Skeletal muscle tissue (tissue), 4 donors: ENCODE measurements around the gene EXOC3L4. TPM values are rescaled to one million over a fixed set of nuclear protein-coding genes. Genes with fewer than 3 reads are reported as not detected.
"Not testable (repeated sequence)": the region's sequence is repeated elsewhere in the genome, so short reads cannot be mapped to it uniquely, and the experiment has no call there.

Experiments used
- H3K27ac ChIP-seq: one replicate; pipeline ENCODE4 v1.7.0; 2013; ENCODE audit warnings: mild to moderate bottlenecking, low read depth, low read length, inconsistent platforms
- H3K27me3 ChIP-seq, 3 donors: one replicate each; pipeline ENCODE4 v1.7.0; 2013; ENCODE audit warnings: low read length in 3 of 3; ENCODE audit not compliant: control insufficient read depth in 3 of 3, insufficient read depth in 3 of 3
- H3K36me3 ChIP-seq, 3 donors: one replicate each; pipeline ENCODE4 v1.7.0; 2013; ENCODE audit warnings: low read length in 3 of 3; ENCODE audit not compliant: control insufficient read depth in 3 of 3, insufficient read depth in 3 of 3
- H3K4me1 ChIP-seq, 3 donors: one replicate each; pipeline ENCODE4 v1.7.0; 2013; ENCODE audit warnings: low read length in 3 of 3, mild to moderate bottlenecking in 3 of 3; ENCODE audit not compliant: control insufficient read depth in 3 of 3, insufficient read depth in 3 of 3
- H3K4me3 ChIP-seq, 3 donors: one replicate each; pipeline ENCODE4 v1.7.0; 2013; ENCODE audit warnings: low read length in 3 of 3
- H3K9ac ChIP-seq, 3 donors: one replicate each; pipeline ENCODE4 v1.7.0; 2013; ENCODE audit warnings: low read length in 3 of 3, mild to moderate bottlenecking in 3 of 3, moderate library complexity in 2 of 3, low read depth in 1 of 3
- H3K9me3 ChIP-seq, 3 donors: one replicate each; pipeline ENCODE4 v1.7.0; 2013; ENCODE audit warnings: low read length in 3 of 3; ENCODE audit not compliant: control insufficient read depth in 3 of 3
- total RNA-seq: library from RNA; depleted of rRNA; stranded (reverse); fragments of >200 nt; gene quantifications from one replicate; pipeline ENCODE4 v1.2.3, GENCODE V29; 2014
- donor health status: Osteomylitis.

Gene EXOC3L4
- total RNA-seq = 0.52 TPM

DNA sequence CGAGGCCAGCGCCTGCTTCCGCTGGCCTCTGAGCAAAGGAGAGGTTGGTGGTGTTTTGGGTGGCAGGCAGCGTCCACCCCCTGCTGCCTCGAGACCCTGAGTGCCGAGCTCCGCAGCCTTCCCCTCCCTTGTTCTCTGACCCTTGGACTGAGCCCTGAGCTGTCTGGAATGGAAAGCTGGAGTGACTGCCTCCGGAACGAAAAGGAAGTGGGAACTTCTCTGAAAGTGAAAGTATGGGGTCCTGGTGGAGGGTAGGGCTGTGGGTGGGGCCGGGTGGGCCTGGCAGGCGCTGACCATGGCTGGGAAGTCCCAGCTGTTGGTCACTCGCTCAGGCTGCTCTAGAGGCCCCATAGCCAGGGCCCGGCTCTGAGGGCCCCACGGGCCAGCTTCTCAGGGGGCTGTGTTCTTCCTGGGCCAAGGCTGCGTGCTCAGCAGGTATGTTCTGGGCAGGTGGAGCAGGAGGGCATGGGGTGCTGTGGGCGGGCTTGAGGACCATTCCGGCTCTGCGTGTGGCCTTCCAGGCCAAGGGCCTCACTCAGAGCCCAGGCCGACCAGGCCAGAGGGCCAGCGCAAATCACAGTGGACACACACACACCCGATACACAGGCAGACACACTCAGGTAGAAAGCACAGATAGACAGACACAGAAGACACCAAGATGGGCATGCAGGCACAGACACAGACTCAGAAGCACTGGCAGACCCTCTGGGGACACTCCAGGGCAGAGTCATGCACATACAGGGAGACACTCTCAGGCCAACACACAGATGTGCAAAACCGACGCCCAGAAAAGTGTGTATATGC lies at the start of gene EXOC3L4:
Gene EXOC3L4, plus strand, starts transcription at position 320 of the 804 bp plus-strand sequence. CDS start 5,495 bp downstream, outside the sequence.
- Histone ChIP-seq H3K36me3 (no peaks in the 10 kb centered on the region), H3K27ac (peak within 1 kb of the TSS; percentile 28), H3K27me3 (peaks cover 0 to 4% (median 3%) of the 10 kb centered on the region in 3 donors), H3K4me1 (peaks cover 5 to 9% (median 7%) of the 10 kb centered on the region in 3 donors), H3K9ac (peak within 1 kb of the TSS in 1 of 3 donors; percentile 57), H3K4me3 (peak within 1 kb of the TSS in 1 of 3 donors; percentile 41), H3K9me3 (no peaks in the 10 kb centered on the region)

DNA sequence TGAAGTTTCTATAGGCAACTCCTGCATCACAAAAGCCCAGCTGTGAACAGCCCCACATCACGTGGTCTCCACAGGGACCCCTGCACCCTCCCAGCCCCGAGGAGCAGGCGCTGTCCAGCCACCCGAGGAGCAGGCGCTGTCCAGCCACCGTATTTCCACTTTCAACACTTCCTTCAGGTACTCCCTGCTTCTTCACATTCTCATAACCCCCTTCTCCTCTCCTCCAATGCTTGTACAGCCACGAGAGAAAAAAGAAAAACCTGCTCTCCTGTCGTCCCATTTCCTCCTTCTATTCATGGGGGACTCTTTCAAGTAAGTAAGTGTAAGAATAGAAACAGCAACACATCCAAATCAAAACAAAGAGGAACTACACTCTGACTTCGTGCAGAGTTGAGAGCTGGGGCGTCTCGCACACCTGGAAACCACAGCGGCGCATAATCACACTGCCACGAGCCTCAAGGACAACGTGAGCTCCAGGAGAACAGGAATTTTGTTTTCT lies 49.1 kb upstream of the EXOC3L4 start:
- Histone ChIP-seq H3K27ac (no peak overlapping the region), H3K9me3 (peaks cover 0 to 2% (median 0%) of the 10 kb centered on the region in 3 donors), H3K4me3 (no peak overlapping the region), H3K9ac (no peak overlapping the region), H3K36me3 (peaks cover 5 to 9% (median 8%) of the 10 kb centered on the region in 3 donors), H3K4me1 (peaks cover 8 to 16% (median 16%) of the 10 kb centered on the region in 3 donors), H3K27me3 (no peaks in the 10 kb centered on the region)

DNA sequence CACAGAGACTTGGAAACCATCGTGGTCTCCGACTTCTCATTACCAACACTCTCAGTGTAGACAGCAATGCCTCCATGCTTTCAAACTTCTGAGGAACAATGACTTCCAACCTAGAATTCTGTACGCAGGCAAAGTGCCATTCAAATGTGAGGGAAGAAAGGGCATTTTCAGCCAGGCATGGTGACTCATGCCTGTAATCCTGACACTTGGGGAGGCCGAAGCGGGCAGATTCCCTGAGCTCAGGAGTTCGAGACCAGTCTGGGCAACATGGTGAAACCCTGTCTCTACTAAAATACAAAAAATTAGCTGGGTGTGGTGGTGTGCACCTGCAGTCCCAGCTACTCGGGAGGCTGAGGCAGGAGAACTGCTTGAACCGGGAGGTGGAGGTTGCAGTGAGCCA lies 47.1 kb upstream of the EXOC3L4 start:
- H3K36me3 ChIP-seq, H3K27ac ChIP-seq, H3K9me3 ChIP-seq, H3K4me3 ChIP-seq, H3K27me3 ChIP-seq, H3K9ac ChIP-seq: not testable (repeated sequence)
- peaks cover 8 to 21% (median 19%) of the 10 kb centered on the region in 3 donors for H3K4me1 ChIP-seq

DNA sequence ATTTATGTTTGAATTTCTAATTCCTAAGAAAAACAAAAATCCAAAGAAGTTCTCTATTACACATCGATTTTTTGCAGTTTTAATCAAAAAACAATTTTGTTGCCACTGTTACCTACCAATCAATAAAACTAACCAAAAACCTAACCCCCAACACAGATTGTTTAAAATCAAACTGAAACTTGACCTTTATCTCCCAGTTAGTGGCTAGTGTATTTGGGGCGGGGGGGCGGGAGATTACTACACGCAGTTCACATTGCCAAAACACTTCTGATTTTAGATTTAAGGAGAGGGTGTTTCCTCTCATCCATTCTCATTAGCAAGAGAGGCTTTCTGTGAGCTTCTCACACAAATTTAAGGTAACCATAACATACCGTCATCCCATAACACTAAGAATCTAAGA lies 43.6 kb upstream of the EXOC3L4 start:
- Histone ChIP-seq H3K27ac (no peak overlapping the region), H3K36me3 (no peaks in the 10 kb centered on the region), H3K4me1 (peaks cover 24 to 29% (median 29%) of the 10 kb centered on the region in 3 donors), H3K9ac (no peak overlapping the region), H3K9me3 (no peaks in the 10 kb centered on the region), H3K4me3 (no peak overlapping the region), H3K27me3 (no peaks in the 10 kb centered on the region)

DNA sequence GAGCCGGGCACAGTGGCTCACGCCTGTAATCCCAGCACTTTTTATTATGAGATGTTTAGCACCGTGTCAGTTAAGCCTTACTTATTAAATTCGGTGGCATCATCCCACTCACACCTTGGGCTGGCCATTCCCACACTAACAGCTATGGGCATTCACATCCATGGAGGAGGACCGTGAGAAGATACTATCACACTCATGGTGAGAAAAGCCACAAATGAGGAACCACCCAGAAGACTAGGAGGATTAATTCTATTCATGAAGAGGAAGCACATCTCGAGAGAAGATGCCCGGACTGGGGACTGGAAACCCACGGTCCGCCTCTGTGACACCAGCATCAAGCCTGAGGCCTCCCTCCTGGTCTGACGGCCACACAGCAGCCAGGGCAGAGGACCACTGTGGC lies 42.1 kb upstream of the EXOC3L4 start:
- H3K27ac ChIP-seq = no peak overlapping the region
- H3K27me3 ChIP-seq = no peaks in the 10 kb centered on the region
- H3K36me3 ChIP-seq = no peaks in the 10 kb centered on the region
- no peak overlapping the region for H3K9ac ChIP-seq
- H3K9me3 ChIP-seq = no peaks in the 10 kb centered on the region
- peaks cover 23 to 25% (median 23%) of the 10 kb centered on the region in 3 donors for H3K4me1 ChIP-seq
- no peak overlapping the region for H3K4me3 ChIP-seq

DNA sequence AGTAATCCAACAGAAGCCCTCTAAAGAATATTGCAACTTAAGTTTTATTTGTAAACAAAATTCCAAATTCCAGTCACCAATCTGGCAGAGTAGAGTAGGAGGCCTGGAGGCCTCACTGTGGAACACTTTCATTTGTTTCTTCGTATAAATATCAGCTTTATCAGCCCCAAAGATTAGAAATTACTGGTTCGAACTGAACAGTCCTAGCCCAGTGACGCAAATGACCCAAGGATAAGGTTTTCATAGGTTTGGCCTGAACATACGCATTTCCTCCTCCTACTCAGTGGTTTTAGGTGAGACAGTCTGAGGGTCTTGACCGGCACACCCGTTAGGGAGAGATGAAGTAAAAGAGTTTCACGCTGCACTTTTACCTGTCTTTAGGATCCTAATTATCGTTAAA lies 38.8 kb upstream of the EXOC3L4 start:
- H3K27me3 ChIP-seq = no peaks in the 10 kb centered on the region
- no peaks in the 10 kb centered on the region for H3K9me3 ChIP-seq
- no peaks in the 10 kb centered on the region for H3K36me3 ChIP-seq
- peak overlapping the region; percentile 40 to 74 (median 57) for H3K9ac ChIP-seq
- H3K4me3 ChIP-seq = peak overlapping the region; percentile 69 to 92 (median 81)
- peaks cover 37 to 44% (median 41%) of the 10 kb centered on the region in 3 donors for H3K4me1 ChIP-seq
- H3K27ac ChIP-seq = peak overlapping the region; percentile 12

DNA sequence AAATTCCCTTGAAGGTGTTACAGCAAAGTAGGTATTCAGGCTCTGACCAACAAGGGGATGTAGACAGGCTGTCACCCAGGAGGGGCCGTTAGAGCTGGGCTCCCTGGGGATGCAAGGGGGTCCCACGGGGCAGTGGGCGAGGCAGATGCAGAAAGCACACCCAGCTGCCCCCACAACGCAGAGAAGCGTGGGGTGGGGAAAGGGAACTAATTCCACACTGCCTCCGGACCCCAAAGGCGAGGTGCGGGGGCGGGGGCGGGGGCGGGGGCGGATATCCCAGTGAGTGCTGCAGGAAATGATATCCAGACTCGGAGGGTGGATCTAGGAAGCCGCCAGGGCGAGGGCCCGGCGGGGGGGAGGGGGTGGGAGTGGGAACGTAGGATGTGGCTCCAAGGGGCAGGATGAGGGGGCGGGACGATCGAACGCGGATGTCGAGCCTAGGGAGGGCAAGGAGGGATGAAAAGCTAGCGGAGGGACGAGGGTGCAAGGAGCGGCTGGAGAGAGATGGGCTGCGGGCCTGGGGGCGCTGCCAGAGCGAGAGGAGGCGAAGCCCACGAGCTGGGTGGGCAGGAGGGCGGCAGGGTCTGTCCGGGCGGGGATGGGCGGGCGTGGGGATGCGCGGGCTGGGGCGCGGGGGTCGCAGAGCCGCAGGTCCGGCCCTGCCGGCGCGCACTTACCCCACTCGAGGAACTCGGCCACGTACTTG lies 38.0 kb upstream of the EXOC3L4 start:
- H3K27me3 ChIP-seq = no peaks in the 10 kb centered on the region
- peak overlapping the region; percentile 76 to 94 (median 93) for H3K9ac ChIP-seq
- H3K27ac ChIP-seq = peak overlapping the region; percentile 75
- peaks cover 37 to 44% (median 39%) of the 10 kb centered on the region in 3 donors for H3K4me1 ChIP-seq
- H3K36me3 ChIP-seq = no peaks in the 10 kb centered on the region
- no peaks in the 10 kb centered on the region for H3K9me3 ChIP-seq
- H3K4me3 ChIP-seq = peak overlapping the region; percentile 81 to 94 (median 92)

DNA sequence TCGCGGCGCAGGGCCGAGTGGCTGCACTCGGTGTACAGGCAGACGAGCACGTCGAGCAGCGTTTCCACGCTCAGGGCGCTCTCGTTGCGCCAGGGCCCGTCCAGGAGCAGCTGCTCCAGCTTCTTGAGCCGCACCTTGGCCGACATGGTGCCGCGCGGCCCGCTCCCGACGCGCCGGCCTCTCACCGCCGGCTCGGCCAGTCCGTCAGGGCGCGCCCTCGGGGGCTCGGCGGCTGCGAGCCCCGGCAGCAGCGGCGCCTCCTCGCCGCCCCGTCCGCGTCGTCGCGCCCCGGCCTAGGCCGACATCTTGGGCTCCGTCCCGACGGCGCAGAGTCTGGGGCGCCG lies 37.5 kb upstream of the EXOC3L4 start:
- H3K9me3 ChIP-seq = no peaks in the 10 kb centered on the region
- H3K4me1 ChIP-seq = peaks cover 37 to 44% (median 39%) of the 10 kb centered on the region in 3 donors

DNA sequence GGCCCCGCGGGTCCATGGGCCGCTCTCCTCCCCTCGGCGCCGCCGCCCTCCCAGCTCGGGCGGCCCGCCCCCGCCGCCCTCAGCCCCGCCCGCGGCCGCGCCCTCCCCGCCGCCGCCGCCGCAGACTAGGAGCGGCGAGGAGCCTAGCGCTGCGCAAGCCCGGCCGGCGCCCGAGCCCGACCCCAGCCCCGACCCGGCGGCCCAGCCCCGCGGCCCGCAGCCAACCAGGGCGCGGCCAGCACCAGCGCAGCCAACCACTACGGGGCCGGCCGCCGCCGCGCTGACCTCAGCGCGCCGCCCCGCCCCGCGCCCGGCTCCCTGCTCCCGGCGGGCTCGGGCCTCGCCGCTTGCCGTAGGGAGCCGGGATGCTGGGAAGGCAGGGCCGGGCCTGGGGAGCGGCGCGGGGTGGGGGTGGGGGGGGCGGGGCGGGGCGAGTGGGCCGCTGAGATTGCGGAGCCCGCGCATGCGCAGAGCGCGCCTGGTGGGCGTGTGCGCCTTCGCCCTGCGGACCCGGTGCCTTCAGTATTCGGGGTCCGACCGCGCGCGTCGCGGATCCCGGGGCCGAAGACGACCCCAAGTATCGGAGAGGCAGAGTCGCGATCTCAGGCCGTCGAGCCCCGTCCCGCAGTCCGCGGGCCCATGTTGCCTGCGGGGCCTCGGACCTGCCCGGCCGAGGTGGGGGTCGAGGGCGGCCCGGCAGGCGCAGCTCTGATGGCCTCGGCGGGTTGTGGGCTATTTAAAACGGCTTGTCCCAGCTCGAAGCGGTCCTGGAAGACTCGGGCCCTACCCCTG lies 37.0 kb upstream of the EXOC3L4 start, which contains the start of gene CDC42BPB:
Gene CDC42BPB, minus strand, starts transcription at position 178 of the 792 bp plus-strand sequence. CDS start 376 bp downstream, outside the sequence.
- Histone ChIP-seq H3K4me1 (peaks cover 37 to 41% (median 37%) of the 10 kb centered on the region in 3 donors), H3K9ac (peak within 1 kb of the TSS; percentile 84 to 94 (median 93)), H3K27ac (peak within 1 kb of the TSS; percentile 75), H3K4me3 (peak within 1 kb of the TSS; percentile 89 to 94 (median 92)), H3K9me3 (no peaks in the 10 kb centered on the region), H3K27me3 (no peaks in the 10 kb centered on the region), H3K36me3 (no peaks in the 10 kb centered on the region)

More for the DNA sequence above, 37.5 kb upstream of the EXOC3L4 start:
- peak overlapping the region; percentile 76 to 94 (median 93) for H3K9ac ChIP-seq
- H3K27ac ChIP-seq = peak overlapping the region; percentile 75
- no peaks in the 10 kb centered on the region for H3K27me3 ChIP-seq
- H3K36me3 ChIP-seq = no peaks in the 10 kb centered on the region
- H3K4me3 ChIP-seq = peak overlapping the region; percentile 80 to 94 (median 92)
